ENCODE data around the gene DCDC1.

DCDC1 gene

DNA sequence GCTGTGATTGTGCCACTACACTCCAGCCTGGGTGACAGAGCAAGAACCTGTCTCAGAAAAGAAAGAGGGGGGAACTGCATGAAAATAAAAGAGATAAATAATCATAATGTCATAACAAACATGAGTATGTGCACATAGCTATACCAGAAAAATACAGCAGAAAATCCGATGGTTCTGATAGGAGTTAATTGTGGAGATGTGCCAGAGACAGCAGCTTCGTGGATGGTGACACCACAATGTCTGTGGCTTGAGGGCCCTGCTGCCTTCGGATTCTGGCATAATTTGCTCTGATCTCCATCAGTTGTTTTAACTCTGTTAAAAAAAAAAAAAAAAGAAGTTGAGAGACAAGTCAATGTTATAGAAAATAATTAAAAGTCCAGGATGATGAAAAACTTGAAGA lies 491.1 kb downstream of the DCDC1 start:
- Histone ChIP-seq H3K4me3 (ENCODE audit: low read length) (no peak overlapping the region), H3K27ac (ENCODE audit: low read length) (no peak overlapping the region), H3K9me3 (ENCODE audit: insufficient read depth, low read depth, low read length) (no peaks in the 10 kb centered on the region), H3K9ac (ENCODE audit: low read depth, low read length) (no peak overlapping the region), H3K27me3 (ENCODE audit: insufficient read depth, low read length) (no peaks in the 10 kb centered on the region), H3K4me1 (ENCODE audit: insufficient read depth, low read length) (no peaks in the 10 kb centered on the region), H3K36me3 (ENCODE audit: insufficient read depth, low read depth, low read length) (no peaks in the 10 kb centered on the region)

DNA sequence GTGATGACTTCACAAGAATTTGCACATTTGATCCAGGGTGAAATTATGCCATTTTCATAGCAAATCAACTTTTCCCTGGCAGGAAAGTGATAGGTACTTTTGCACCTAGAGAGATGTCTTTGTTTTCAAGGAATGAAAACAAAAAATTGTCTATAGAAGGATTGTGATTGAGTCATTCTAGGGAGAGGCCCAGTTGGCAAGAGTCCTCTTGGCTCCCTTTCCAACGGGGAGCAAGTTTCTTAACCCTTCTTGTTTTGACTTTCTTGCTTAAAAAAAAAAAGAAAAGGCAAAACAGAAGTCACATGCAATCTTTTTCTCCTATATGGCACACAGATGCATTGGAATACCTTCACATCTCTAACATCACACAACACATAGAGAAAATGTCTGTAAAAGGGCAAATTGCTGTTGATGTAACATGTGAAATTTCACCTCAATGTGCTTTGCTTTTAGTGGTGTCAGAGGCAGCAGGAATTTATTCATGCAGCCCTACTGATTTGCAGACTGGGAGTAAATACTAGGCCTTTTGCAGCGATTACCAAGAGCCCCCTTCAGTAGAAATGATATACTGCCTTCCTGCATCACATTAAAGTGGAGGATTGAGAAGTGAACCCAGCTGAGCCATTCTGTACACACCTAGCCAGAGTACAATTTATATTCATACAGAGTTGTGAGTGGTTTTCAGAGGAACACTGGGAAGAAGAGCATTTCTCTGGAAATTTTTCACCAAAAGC lies 492.7 kb downstream of the DCDC1 start:
- H3K27ac ChIP-seq (ENCODE audit: low read length): no peak overlapping the region

DNA sequence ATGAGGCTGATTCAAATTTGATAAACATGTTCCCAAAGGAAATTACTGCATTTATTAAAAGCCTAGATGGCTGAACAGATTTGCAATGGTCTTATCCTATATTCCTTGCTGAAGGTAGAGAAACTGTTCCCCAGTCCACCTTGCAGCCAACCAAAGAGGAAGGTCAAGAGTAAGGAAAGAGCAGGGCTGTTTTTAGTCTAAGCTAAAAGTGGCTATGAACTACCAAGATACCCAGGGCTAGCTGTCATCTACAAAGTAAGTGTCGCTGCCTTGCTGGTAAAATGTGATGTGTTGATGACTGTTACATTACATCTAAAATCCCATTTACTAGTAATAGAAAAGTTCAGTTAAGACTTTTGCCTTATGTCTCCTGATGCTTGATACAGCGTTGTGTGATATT lies 493.3 kb downstream of the DCDC1 start:
- Histone ChIP-seq H3K9ac (ENCODE audit: low read depth, low read length) (no peak overlapping the region), H3K36me3 (ENCODE audit: insufficient read depth, low read depth, low read length) (no peaks in the 10 kb centered on the region)

More for the DNA sequence above, 492.7 kb downstream of the DCDC1 start:
- Histone ChIP-seq H3K36me3 (ENCODE audit: insufficient read depth, low read depth, low read length) (no peaks in the 10 kb centered on the region), H3K27me3 (ENCODE audit: insufficient read depth, low read length) (no peaks in the 10 kb centered on the region), H3K9ac (ENCODE audit: low read depth, low read length) (no peak overlapping the region), H3K4me1 (ENCODE audit: insufficient read depth, low read length) (no peaks in the 10 kb centered on the region), H3K9me3 (ENCODE audit: insufficient read depth, low read depth, low read length) (no peaks in the 10 kb centered on the region), H3K4me3 (ENCODE audit: low read length) (no peak overlapping the region)

GRCh38 chr11:30875806-30876205 lies 493.7 kb downstream of the DCDC1 start:
- Histone ChIP-seq H3K4me3 (ENCODE audit: low read length) (no peak overlapping the region), H3K9me3 (ENCODE audit: insufficient read depth, low read depth, low read length) (no peaks in the 10 kb centered on the region)

More for the DNA sequence above, 493.3 kb downstream of the DCDC1 start:
- Histone ChIP-seq H3K4me3 (ENCODE audit: low read length) (no peak overlapping the region), H3K4me1 (ENCODE audit: insufficient read depth, low read length) (no peaks in the 10 kb centered on the region), H3K27ac (ENCODE audit: low read length) (no peak overlapping the region), H3K9me3 (ENCODE audit: insufficient read depth, low read depth, low read length) (no peaks in the 10 kb centered on the region), H3K27me3 (ENCODE audit: insufficient read depth, low read length) (no peaks in the 10 kb centered on the region)

GRCh38 chr11:30873924-30874610 lies 495.5 kb downstream of the DCDC1 start:
- H3K4me1 ChIP-seq (ENCODE audit: insufficient read depth, low read length): no peaks in the 10 kb centered on the region
- H3K4me3 ChIP-seq (ENCODE audit: low read length): no peak overlapping the region
- no peaks in the 10 kb centered on the region for H3K36me3 ChIP-seq (ENCODE audit: insufficient read depth, low read depth, low read length)
- no peak overlapping the region for H3K27ac ChIP-seq (ENCODE audit: low read length)
- H3K27me3 ChIP-seq (ENCODE audit: insufficient read depth, low read length): no peaks in the 10 kb centered on the region
- no peaks in the 10 kb centered on the region for H3K9me3 ChIP-seq (ENCODE audit: insufficient read depth, low read depth, low read length)
- no peak overlapping the region for H3K9ac ChIP-seq (ENCODE audit: low read depth, low read length)

More at GRCh38 chr11:30875806-30876205, 493.7 kb downstream of the DCDC1 start:
- Histone ChIP-seq H3K9ac (ENCODE audit: low read depth, low read length) (no peak overlapping the region), H3K36me3 (ENCODE audit: insufficient read depth, low read depth, low read length) (no peaks in the 10 kb centered on the region), H3K27me3 (ENCODE audit: insufficient read depth, low read length) (no peaks in the 10 kb centered on the region), H3K4me1 (ENCODE audit: insufficient read depth, low read length) (no peaks in the 10 kb centered on the region), H3K27ac (ENCODE audit: low read length) (no peak overlapping the region)

GRCh38 chr11:30868626-30869081 lies 500.9 kb downstream of the DCDC1 start:
- no peaks in the 10 kb centered on the region for H3K9me3 ChIP-seq (ENCODE audit: insufficient read depth, low read depth, low read length)
- H3K9ac ChIP-seq (ENCODE audit: low read depth, low read length): no peak overlapping the region
- H3K27me3 ChIP-seq (ENCODE audit: insufficient read depth, low read length): no peaks in the 10 kb centered on the region
- H3K4me1 ChIP-seq (ENCODE audit: insufficient read depth, low read length): no peaks in the 10 kb centered on the region
- no peaks in the 10 kb centered on the region for H3K36me3 ChIP-seq (ENCODE audit: insufficient read depth, low read depth, low read length)
- H3K27ac ChIP-seq (ENCODE audit: low read length): no peak overlapping the region
- H3K4me3 ChIP-seq (ENCODE audit: low read length): no peak overlapping the region

GRCh38 chr11:30863209-30863608 lies 506.3 kb downstream of the DCDC1 start:
- Histone ChIP-seq H3K36me3 (ENCODE audit: insufficient read depth, low read depth, low read length) (no peaks in the 10 kb centered on the region), H3K27me3 (ENCODE audit: insufficient read depth, low read length) (no peaks in the 10 kb centered on the region), H3K4me1 (ENCODE audit: insufficient read depth, low read length) (peaks cover 40% of the 10 kb centered on the region; the same call in 1 of the 2 replicates), H3K27ac (ENCODE audit: low read length) (no peak overlapping the region), H3K9ac (ENCODE audit: low read depth, low read length) (no peak overlapping the region), H3K9me3 (ENCODE audit: insufficient read depth, low read depth, low read length) (no peaks in the 10 kb centered on the region), H3K4me3 (ENCODE audit: low read length) (no peak overlapping the region)

- peaks cover 40% of the 10 kb centered on the region; the same call in 1 of the 2 replicates for H3K4me1 ChIP-seq (ENCODE audit: insufficient read depth, low read length)
- H3K9ac ChIP-seq (ENCODE audit: low read depth, low read length): no peak overlapping the region
- no peaks in the 10 kb centered on the region for H3K27me3 ChIP-seq (ENCODE audit: insufficient read depth, low read length)
- H3K36me3 ChIP-seq (ENCODE audit: insufficient read depth, low read depth, low read length): no peaks in the 10 kb centered on the region
- no peaks in the 10 kb centered on the region for H3K9me3 ChIP-seq (ENCODE audit: insufficient read depth, low read depth, low read length)
- H3K27ac ChIP-seq (ENCODE audit: low read length): no peak overlapping the region
- no peak overlapping the region for H3K4me3 ChIP-seq (ENCODE audit: low read length)
These were observed 508.0 kb downstream of the DCDC1 start for GRCh38 chr11:30861531-30861930.

GRCh38 chr11:30861064-30861463 lies 508.5 kb downstream of the DCDC1 start:
- Histone ChIP-seq H3K36me3 (ENCODE audit: insufficient read depth, low read depth, low read length) (no peaks in the 10 kb centered on the region), H3K9me3 (ENCODE audit: insufficient read depth, low read depth, low read length) (no peaks in the 10 kb centered on the region), H3K4me1 (ENCODE audit: insufficient read depth, low read length) (peaks cover 40% of the 10 kb centered on the region; the same call in 1 of the 2 replicates), H3K4me3 (ENCODE audit: low read length) (no peak overlapping the region), H3K9ac (ENCODE audit: low read depth, low read length) (no peak overlapping the region), H3K27ac (ENCODE audit: low read length) (no peak overlapping the region), H3K27me3 (ENCODE audit: insufficient read depth, low read length) (no peaks in the 10 kb centered on the region)

GRCh38 chr11:30860146-30860545 lies 509.4 kb downstream of the DCDC1 start:
- H3K4me1 ChIP-seq (ENCODE audit: insufficient read depth, low read length): peaks cover 40% of the 10 kb centered on the region; the same call in 1 of the 2 replicates
- H3K27ac ChIP-seq (ENCODE audit: low read length): no peak overlapping the region
- no peaks in the 10 kb centered on the region for H3K27me3 ChIP-seq (ENCODE audit: insufficient read depth, low read length)
- H3K4me3 ChIP-seq (ENCODE audit: low read length): 0 out of 2 replicates have a peak overlapping the region, but pooled peaks have one; percentile 16
- no peaks in the 10 kb centered on the region for H3K9me3 ChIP-seq (ENCODE audit: insufficient read depth, low read depth, low read length)
- no peaks in the 10 kb centered on the region for H3K36me3 ChIP-seq (ENCODE audit: insufficient read depth, low read depth, low read length)
- H3K9ac ChIP-seq (ENCODE audit: low read depth, low read length): no peak overlapping the region

GRCh38 chr11:30859669-30860068 lies 509.9 kb downstream of the DCDC1 start:
- Histone ChIP-seq H3K9ac (ENCODE audit: low read depth, low read length) (no peak overlapping the region), H3K9me3 (ENCODE audit: insufficient read depth, low read depth, low read length) (no peaks in the 10 kb centered on the region), H3K4me3 (ENCODE audit: low read length) (0 out of 2 replicates have a peak overlapping the region, but pooled peaks have one; percentile 16), H3K4me1 (ENCODE audit: insufficient read depth, low read length) (peaks cover 40% of the 10 kb centered on the region; the same call in 1 of the 2 replicates), H3K27me3 (ENCODE audit: insufficient read depth, low read length) (no peaks in the 10 kb centered on the region), H3K27ac (ENCODE audit: low read length) (no peak overlapping the region), H3K36me3 (ENCODE audit: insufficient read depth, low read depth, low read length) (no peaks in the 10 kb centered on the region)

Data from iPS-20b (cell line).